ENCODE measurements around the gene MAP1LC3A. TPM values are rescaled to one million over a fixed set of nuclear protein-coding genes. Genes with fewer than 3 reads are reported as not detected.

MAP1LC3A gene
- total RNA-seq, 1 experiment from 2014 or later, result 25.9 TPM

- H3K27ac Mint-ChIP-seq, result no peak overlapping the region
- no peak for DNase-seq
These were observed 46.6 kb upstream of the MAP1LC3A start for GRCh38 chr20:34511891-34512265.

More at GRCh38 chr20:34511891-34512265, 46.6 kb upstream of the MAP1LC3A start:
- no peak overlapping the region for H3K27ac ChIP-seq (ENCODE audit: insufficient read length, low read depth, low read length)
- Mint-ChIP-seq H3K36me3 (ENCODE audit: insufficient read depth in 1 of 3, low read depth in 3 of 3) (peaks cover 0 to 24% (median 17%) of the 10 kb centered on the region in 3 experiments; a peak in 4 of 7 replicates), H3K4me3 (no peak overlapping the region), H3K4me1 (peaks cover 10 to 12% of the 10 kb centered on the region in 2 experiments), H3K9me3 (no peaks in the 10 kb centered on the region; a peak in 1 of 5 replicates), H3K27me3 (ENCODE audit: low read depth) (peaks cover 2% of the 10 kb centered on the region; the same call in 1 of the 2 replicates)
- H3K4me2 ChIP-seq (ENCODE audit: insufficient read depth, insufficient read length, low read length), result no peak overlapping the region
- H3K9ac ChIP-seq (ENCODE audit: extremely low read depth, insufficient read length, low read length), result no peak overlapping the region
- H3K18ac ChIP-seq (ENCODE audit: insufficient read length, low read depth, low read length), result no peak overlapping the region
- H2BK5ac ChIP-seq (ENCODE audit: insufficient read length, low read length), result no peak overlapping the region
- no peak overlapping the region for H3K56ac ChIP-seq (ENCODE audit: insufficient read length, low read depth, low read length)
- H3K23ac ChIP-seq (ENCODE audit: insufficient read length, low read depth, low read length), result no peak overlapping the region
- H4K5ac ChIP-seq (ENCODE audit: insufficient read length, low read depth, low read length), result no peak overlapping the region
- H3K4ac ChIP-seq (ENCODE audit: low read depth, low read length), result no peak overlapping the region
- no peak overlapping the region for H3K14ac ChIP-seq (ENCODE audit: insufficient read depth, low read length)
- no peak overlapping the region for H4K91ac ChIP-seq (ENCODE audit: insufficient read length, low read depth, low read length)
- no peak overlapping the region for H2BK120ac ChIP-seq (ENCODE audit: low read depth, low read length, poor library complexity, severe bottlenecking)
- no peak overlapping the region for H2BK15ac ChIP-seq (ENCODE audit: low read depth, low read length)
- no peaks in the 10 kb centered on the region for H4K20me1 ChIP-seq (ENCODE audit: control insufficient read depth, insufficient read depth, insufficient read length)
- no peaks in the 10 kb centered on the region for H3K79me1 ChIP-seq (ENCODE audit: insufficient read depth, low read depth, low read length, poor library complexity, severe bottlenecking)
- H3K4me1 ChIP-seq (ENCODE audit: insufficient read depth, low read length), result no peaks in the 10 kb centered on the region
- H3K27me3 ChIP-seq (ENCODE audit: insufficient read depth, low read length), result no peaks in the 10 kb centered on the region
- no CpG with 5 or more reads among the region's 3 CpGs for WGBS (ENCODE audit: extremely low coverage, insufficient read length, low lambda C conversion rate)
- TF ChIP-seq CTCF (conservative IDR thresholded peaks at IDR 0.05), result no peak
- H2AFZ ChIP-seq (ENCODE audit: low read length), result no peak overlapping the region
- H3T11ph ChIP-seq (ENCODE audit: low read length), result no peak overlapping the region
- peaks cover 7% of the 10 kb centered on the region for H3K23me2 ChIP-seq (ENCODE audit: insufficient read length, low read depth, low read length, poor library complexity, severe bottlenecking)
- no peak overlapping the region for H2BK12ac ChIP-seq (ENCODE audit: insufficient read length, low read depth, low read length)
- no peak overlapping the region for H4K8ac ChIP-seq (replicated peaks; ENCODE audit: insufficient read length, low read depth, low read length)
- H3K9me3 ChIP-seq (ENCODE audit: control insufficient read depth, low read depth, low read length), result no peaks in the 10 kb centered on the region
- H2AK5ac ChIP-seq (ENCODE audit: insufficient read length, low read length), result no peak overlapping the region
- H3K79me2 ChIP-seq (ENCODE audit: insufficient read depth, low read length), result no peaks in the 10 kb centered on the region
- no peak overlapping the region for H2BK20ac ChIP-seq (ENCODE audit: low read depth, low read length, poor library complexity, severe bottlenecking)
